Stimulated activated naive B cell treated with anti-CD40 and anti-IgM and Interleukin-4, amounts not matched to agents 10 μg/mL and 1 μg/mL and 100 μg/mL, for 72 hours (primary cell): Measurements from ENCODE around the gene SLC9B1.
"Not testable (repeated sequence)": the region's sequence is repeated elsewhere in the genome, so short reads cannot be mapped to it uniquely, and the experiment has no call there.

Source experiments
- ATAC-seq, 2 donors: fragments of 150-1000 bp; cut with Tn5 transposase; replicated peaks; 2 replicates each; pipeline ENCODE4 v1.10.0; 2021; ENCODE audit warnings: moderate library complexity in 1 of 2
- DNase-seq: peaks from one replicate; pipeline ENCODE4 v3.0.0; 2021
- H3K27ac Mint-ChIP-seq: one replicate; pipeline ENCODE4 v1.8.0; 2022; ENCODE audit warnings: mild to moderate bottlenecking, mixed read lengths
- H3K27me3 Mint-ChIP-seq, 2 donors: one replicate each; pipeline ENCODE4 v1.8.0; 2022; ENCODE audit warnings: mixed read lengths in 2 of 2
- H3K36me3 Mint-ChIP-seq, 2 donors: one replicate each; pipeline ENCODE4 v1.8.0; 2022; ENCODE audit warnings: mixed read lengths in 2 of 2, mild to moderate bottlenecking in 1 of 2
- H3K4me1 Mint-ChIP-seq, 2 donors: one replicate each; pipeline ENCODE4 v1.8.0; 2022; ENCODE audit warnings: mixed read lengths in 2 of 2, mild to moderate bottlenecking in 1 of 2
- H3K4me3 Mint-ChIP-seq, 2 donors: one replicate each; pipeline ENCODE4 v1.8.0; 2022; ENCODE audit warnings: mild to moderate bottlenecking in 2 of 2, mixed read lengths in 2 of 2, moderate library complexity in 1 of 2
- H3K9me3 Mint-ChIP-seq, 2 donors: one replicate each; pipeline ENCODE4 v1.8.0; 2022; ENCODE audit warnings: mixed read lengths in 2 of 2, mild to moderate bottlenecking in 1 of 2

The SLC9B1 gene

DNA sequence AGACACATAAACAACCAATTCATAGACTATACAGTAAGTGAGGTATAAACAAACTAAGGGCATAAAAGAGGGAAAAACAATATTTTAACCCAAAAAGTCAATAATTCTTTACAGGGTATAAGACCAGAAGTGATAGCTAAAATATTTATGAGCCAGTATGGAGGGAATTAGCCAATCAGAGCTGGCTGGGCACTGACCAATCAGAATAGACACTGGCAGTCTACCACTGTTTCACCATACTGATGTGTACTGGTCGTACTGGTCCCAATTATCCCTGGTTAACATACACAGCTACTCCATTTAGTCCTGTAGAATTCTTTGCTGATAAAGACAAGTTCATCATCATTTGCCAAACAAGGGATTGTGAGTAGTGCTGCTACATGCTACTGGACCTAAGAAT lies 9.8 kb upstream of the SLC9B1 start:
- ATAC-seq (no peak), DNase-seq (no peak)
- Mint-ChIP-seq H3K27ac (no peak overlapping the region), H3K4me3 (no peak overlapping the region), H3K27me3 (no peaks in the 10 kb centered on the region), H3K36me3 (peaks cover 25 to 40% of the 10 kb centered on the region in 2 donors), H3K9me3 (no peaks in the 10 kb centered on the region), H3K4me1 (no peaks in the 10 kb centered on the region)

GRCh38 chr4:103026868-103027267 lies 7.4 kb upstream of the SLC9B1 start:
- no peaks in the 10 kb centered on the region for H3K4me1 Mint-ChIP-seq
- DNase-seq (no peak), ATAC-seq (no peak)
- H3K27me3 Mint-ChIP-seq, result no peaks in the 10 kb centered on the region
- no peak overlapping the region for H3K4me3 Mint-ChIP-seq
- no peaks in the 10 kb centered on the region for H3K9me3 Mint-ChIP-seq
- H3K27ac Mint-ChIP-seq, result no peak overlapping the region
- H3K36me3 Mint-ChIP-seq, result peaks cover 28 to 43% of the 10 kb centered on the region in 2 donors

DNA sequence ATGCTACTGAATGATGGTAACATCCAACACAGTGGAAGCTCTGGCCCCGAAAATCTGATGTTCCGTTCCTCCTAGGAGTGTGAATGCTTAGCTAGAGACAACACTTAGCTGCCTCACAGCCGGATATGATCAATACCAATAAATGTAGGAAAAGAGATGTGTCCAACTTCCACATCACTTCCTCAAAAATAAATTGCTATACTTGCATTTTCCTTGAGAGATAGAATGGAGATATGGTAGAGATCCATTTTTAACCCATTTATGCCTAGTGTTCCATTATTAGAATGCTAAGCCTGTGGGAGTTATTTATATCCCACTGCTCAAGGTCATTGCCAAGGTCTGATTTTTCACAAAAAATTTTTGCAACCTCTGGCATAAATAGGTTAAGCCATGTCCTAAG lies 5.5 kb upstream of the SLC9B1 start:
- no peak for ATAC-seq
- Mint-ChIP-seq H3K27me3 (no peaks in the 10 kb centered on the region), H3K9me3 (no peaks in the 10 kb centered on the region), H3K4me3 (no peak overlapping the region), H3K4me1 (peaks cover 0 to 3% of the 10 kb centered on the region in 2 donors), H3K27ac (no peak overlapping the region), H3K36me3 (peaks cover 20 to 34% of the 10 kb centered on the region in 2 donors)
- DNase-seq, result no peak

- no peaks in the 10 kb centered on the region for H3K9me3 Mint-ChIP-seq
- peak overlapping the region; percentile 99 for H3K27ac Mint-ChIP-seq
- DNase-seq (no peak), ATAC-seq (no peak)
- H3K27me3 Mint-ChIP-seq, result no peaks in the 10 kb centered on the region
- peaks cover 11 to 25% of the 10 kb centered on the region in 2 donors for H3K36me3 Mint-ChIP-seq
- peaks cover 10 to 20% of the 10 kb centered on the region in 2 donors for H3K4me1 Mint-ChIP-seq
- no peak overlapping the region for H3K4me3 Mint-ChIP-seq
Observed at GRCh38 chr4:103021120-103021519, 1.6 kb upstream of the SLC9B1 start.

GRCh38 chr4:103018391-103019307 lies 856 bp downstream of the SLC9B1 start:
- Mint-ChIP-seq H3K4me1 (peaks cover 10 to 20% of the 10 kb centered on the region in 2 donors), H3K27ac (peak overlapping the region; percentile 99), H3K9me3 (no peaks in the 10 kb centered on the region), H3K36me3 (peaks cover 0 to 8% of the 10 kb centered on the region in 2 donors), H3K4me3 (peak overlapping the region; percentile 94 to 97), H3K27me3 (no peaks in the 10 kb centered on the region)
- no peak for ATAC-seq
- DNase-seq, result no peak

DNA sequence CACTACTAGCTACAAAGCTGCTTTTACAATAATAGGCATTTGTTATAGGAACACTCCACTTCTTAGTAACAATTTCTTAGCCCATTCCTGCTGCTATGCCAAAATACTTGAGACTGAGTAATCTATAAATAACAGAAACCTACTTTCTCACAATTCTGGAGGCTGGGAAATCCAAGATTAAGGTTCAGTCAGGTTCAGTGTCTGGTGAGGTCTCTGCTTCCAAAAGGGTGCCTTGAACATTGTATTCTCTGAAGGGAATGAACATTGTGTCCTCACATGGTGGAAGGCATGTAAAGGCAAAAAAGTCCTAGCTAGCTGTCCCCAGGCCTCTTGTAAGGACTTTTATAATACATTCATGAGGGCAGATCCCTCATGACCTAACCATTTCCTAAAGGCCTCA lies 7.0 kb downstream of the SLC9B1 start:
- Mint-ChIP-seq H3K4me3 (no peak overlapping the region), H3K9me3 (no peaks in the 10 kb centered on the region), H3K27me3 (no peaks in the 10 kb centered on the region), H3K27ac (no peak overlapping the region), H3K4me1 (no peaks in the 10 kb centered on the region), H3K36me3 (no peaks in the 10 kb centered on the region)
- no peak for ATAC-seq
- DNase-seq, result no peak

GRCh38 chr4:103012060-103012459 lies 7.4 kb downstream of the SLC9B1 start:
- Mint-ChIP-seq H3K36me3 (no peaks in the 10 kb centered on the region), H3K4me3 (no peak overlapping the region), H3K4me1 (no peaks in the 10 kb centered on the region), H3K27me3 (no peaks in the 10 kb centered on the region), H3K9me3 (no peaks in the 10 kb centered on the region), H3K27ac (no peak overlapping the region)
- DNase-seq, result no peak
- no peak for ATAC-seq

DNA sequence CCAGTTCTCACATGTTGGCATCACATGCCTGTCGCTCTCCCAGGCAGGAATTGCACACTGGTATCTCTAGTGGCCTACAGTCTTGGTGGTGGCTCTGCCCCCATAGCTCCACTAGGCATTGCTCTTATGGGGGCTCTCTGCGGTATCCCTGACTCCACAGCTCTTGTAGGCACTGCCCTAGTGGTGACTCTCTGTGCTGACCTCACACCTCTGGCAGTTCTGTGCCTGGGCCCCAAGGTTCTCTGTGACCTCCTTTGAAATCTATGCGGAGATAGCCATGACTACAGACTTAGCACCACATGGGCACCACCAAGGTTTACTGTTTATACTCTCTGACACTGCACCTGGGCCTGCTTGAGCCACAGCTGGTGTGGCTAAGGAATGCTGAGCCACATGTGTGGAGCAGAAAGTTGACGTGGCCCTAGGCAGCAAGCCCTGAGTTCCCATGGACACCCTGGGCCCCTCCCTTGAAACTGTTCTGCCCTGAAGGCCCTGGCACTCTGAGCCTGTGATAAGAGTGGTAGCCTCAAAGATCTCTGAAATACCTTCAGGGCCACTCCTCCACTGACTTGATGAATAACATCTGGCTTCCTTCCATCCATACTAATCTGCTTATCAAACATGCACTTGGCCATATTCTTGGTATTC lies 8.0 kb downstream of the SLC9B1 start:
- DNase-seq (no peak), ATAC-seq (no peak)
- H3K4me1 Mint-ChIP-seq, result no peaks in the 10 kb centered on the region
- H3K36me3 Mint-ChIP-seq, result no peaks in the 10 kb centered on the region
- no peak overlapping the region for H3K27ac Mint-ChIP-seq
- H3K9me3 Mint-ChIP-seq, result no peaks in the 10 kb centered on the region
- no peaks in the 10 kb centered on the region for H3K27me3 Mint-ChIP-seq
- H3K4me3 Mint-ChIP-seq, result no peak overlapping the region

DNA sequence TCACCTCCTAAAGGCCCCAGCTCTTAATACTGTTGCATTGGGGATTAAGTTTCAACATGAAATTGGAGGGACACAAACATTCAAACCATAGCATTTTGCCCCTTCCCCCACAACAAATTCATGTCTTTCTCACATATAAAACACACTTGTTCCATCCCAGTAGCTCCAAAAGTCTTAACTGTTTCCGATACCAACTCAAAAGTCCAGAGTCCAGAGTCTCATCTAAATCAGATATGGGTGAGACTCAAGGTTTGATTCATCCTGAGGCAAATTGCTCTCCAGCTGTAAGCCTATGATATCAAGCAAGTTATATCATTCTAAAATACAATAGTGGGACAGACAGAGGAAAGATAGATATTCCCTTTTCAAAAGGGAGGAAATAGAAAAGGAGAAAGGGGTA lies 8.7 kb downstream of the SLC9B1 start:
- H3K4me3 Mint-ChIP-seq, result no peak overlapping the region
- H3K27ac Mint-ChIP-seq, result no peak overlapping the region
- H3K4me1 Mint-ChIP-seq, result no peaks in the 10 kb centered on the region
- no peaks in the 10 kb centered on the region for H3K27me3 Mint-ChIP-seq
- no peak for ATAC-seq
- H3K9me3 Mint-ChIP-seq, result no peaks in the 10 kb centered on the region
- DNase-seq, result no peak
- H3K36me3 Mint-ChIP-seq, result no peaks in the 10 kb centered on the region

- ATAC-seq (peak; percentile 85 to 91), DNase-seq (no peak)
- Mint-ChIP-seq H3K27ac (no peak overlapping the region), H3K4me1 (no peaks in the 10 kb centered on the region), H3K9me3 (no peaks in the 10 kb centered on the region), H3K36me3 (no peaks in the 10 kb centered on the region), H3K27me3 (no peaks in the 10 kb centered on the region), H3K4me3 (no peak overlapping the region)
Observed at GRCh38 chr4:103008875-103009729, 10.4 kb downstream of the SLC9B1 start.

DNA sequence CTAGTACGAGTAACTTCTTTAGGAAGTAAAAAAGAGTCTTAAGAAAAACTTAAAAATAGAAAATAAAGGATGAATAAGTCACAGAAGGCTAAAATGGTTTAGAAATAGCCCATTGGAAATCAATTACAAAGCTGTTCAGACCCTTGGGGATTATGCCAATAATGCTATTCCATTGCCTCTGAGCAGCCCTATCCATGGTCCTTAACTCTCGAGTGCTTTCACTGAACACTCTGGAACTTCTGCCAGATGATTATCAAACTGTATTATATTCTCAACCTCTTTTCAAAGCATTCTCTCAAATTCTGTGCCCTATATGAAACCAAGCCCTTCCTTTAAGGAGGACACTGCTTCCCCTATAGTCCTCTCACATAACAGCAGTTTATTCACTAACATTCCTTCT lies 17.0 kb downstream of the SLC9B1 start:
- H3K27me3 Mint-ChIP-seq, result no peaks in the 10 kb centered on the region
- H3K4me1 Mint-ChIP-seq, result no peaks in the 10 kb centered on the region
- no peak overlapping the region for H3K27ac Mint-ChIP-seq
- no peak for ATAC-seq
- H3K36me3 Mint-ChIP-seq, result peaks cover 10 to 16% of the 10 kb centered on the region in 2 donors
- peaks cover 9 to 10% of the 10 kb centered on the region in 2 donors for H3K9me3 Mint-ChIP-seq
- no peak for DNase-seq
- no peak overlapping the region for H3K4me3 Mint-ChIP-seq

DNA sequence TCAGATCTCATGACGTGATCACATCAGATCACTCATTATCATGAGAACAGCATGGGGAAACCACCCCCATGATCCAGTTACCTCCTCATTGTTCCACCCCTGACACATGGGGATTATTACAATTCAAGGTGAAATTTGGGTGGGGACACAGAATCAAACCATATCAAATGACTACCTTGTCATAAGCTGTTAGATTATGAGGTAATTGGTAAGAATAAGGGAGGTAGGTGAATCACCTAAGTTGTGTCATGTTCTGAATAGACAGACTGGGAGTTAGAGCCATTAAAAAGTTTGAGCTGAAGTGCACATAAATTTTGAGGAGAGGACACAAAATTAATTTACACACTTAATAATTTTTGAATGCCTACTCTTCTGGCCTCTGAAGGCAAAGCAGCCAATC lies 24.7 kb downstream of the SLC9B1 start:
- no peak overlapping the region for H3K27ac Mint-ChIP-seq
- peaks cover 11% of the 10 kb centered on the region in 2 donors for H3K9me3 Mint-ChIP-seq
- peaks cover 10 to 17% of the 10 kb centered on the region in 2 donors for H3K36me3 Mint-ChIP-seq
- H3K27me3 Mint-ChIP-seq, result no peaks in the 10 kb centered on the region
- no peaks in the 10 kb centered on the region for H3K4me1 Mint-ChIP-seq
- no peak overlapping the region for H3K4me3 Mint-ChIP-seq
- ATAC-seq (no peak), DNase-seq (no peak)

- not testable (repeated sequence) for ATAC-seq, DNase-seq, H3K4me1 Mint-ChIP-seq, H3K27me3 Mint-ChIP-seq, H3K27ac Mint-ChIP-seq, H3K4me3 Mint-ChIP-seq
- Mint-ChIP-seq H3K36me3 (peaks cover 10 to 17% of the 10 kb centered on the region in 2 donors), H3K9me3 (peaks cover 11% of the 10 kb centered on the region in 2 donors)
Observed at GRCh38 chr4:102993985-102994384, 25.5 kb downstream of the SLC9B1 start.

GRCh38 chr4:102988429-102989020 lies 31.0 kb downstream of the SLC9B1 start:
- DNase-seq (no peak), ATAC-seq (no peak)
- no peak overlapping the region for H3K4me3 Mint-ChIP-seq
- H3K27me3 Mint-ChIP-seq, result no peaks in the 10 kb centered on the region
- H3K36me3 Mint-ChIP-seq, result peaks cover 11 to 18% of the 10 kb centered on the region in 2 donors
- no peaks in the 10 kb centered on the region for H3K4me1 Mint-ChIP-seq
- H3K27ac Mint-ChIP-seq, result no peak overlapping the region
- H3K9me3 Mint-ChIP-seq, result peaks cover 2 to 14% of the 10 kb centered on the region in 2 donors
